SK-N-SH (cell line): Measurements from ENCODE around the gene OR9A2. TPM values are rescaled to one million over a fixed set of nuclear protein-coding genes. Genes with fewer than 3 reads are reported as not detected.

Source experiments
- CTCF ChIA-PET: fragments of 300-600, 350-600 bp; formaldehyde crosslinking; extraction: SDS; loops from one replicate; lab custom pipeline; 2021; lab: Yijun Ruan, JAX
- POLR2A ChIA-PET: fragments of 350-600 bp; sonication (Branson Sonifier 250); formaldehyde crosslinking; extraction: SDS; loops from one replicate; lab custom pipeline; 2020; ENCODE audit warnings: antibody characterized with exemption, inconsistent platforms; lab: Yijun Ruan, JAX
- DNase-seq: peaks from one replicate; pipeline ENCODE4 v3.0.0; 2012
- H2AFZ ChIP-seq: fragments of 200-600 bp; sonication (generic); 2 replicates; pipeline ENCODE4 v1.8.1; 2016; ENCODE audit warnings: antibody characterized with exemption, mild to moderate bottlenecking, low read depth
- H3F3A ChIP-seq: fragments of 200-600 bp; sonication (generic); replicated peaks from 2 replicates; pipeline ENCODE3; 2016; ENCODE audit warnings: antibody characterized with exemption, mild to moderate bottlenecking; ENCODE audit not compliant: insufficient read depth
- H3K27ac ChIP-seq, 2 experiments: fragments of 200-500 bp in 1 of 2; fragments of 200-600 bp in 1 of 2; sonication (Bioruptor generic) in 1 of 2; sonication (generic), shearing (Covaris generic) in 1 of 2; 2 replicates each; pipeline versions ENCODE4 v1.5.1 to v1.6.1; 2014 to 2016; ENCODE audit warnings: low read depth in 2 of 2, inconsistent platforms in 1 of 2, low read length in 1 of 2, mild to moderate bottlenecking in 1 of 2, mixed read lengths in 1 of 2
- H3K27me3 ChIP-seq: fragments of 200-600 bp; sonication (generic), shearing (Covaris generic); 2 replicates; pipeline ENCODE4 v1.6.1; 2016; ENCODE audit warnings: mixed run types; ENCODE audit not compliant: insufficient read depth
- H3K36me3 ChIP-seq, 2 experiments: fragments of 200-500 bp in 1 of 2; fragments of 200-600 bp in 1 of 2; sonication (Bioruptor generic) in 1 of 2; sonication (generic) in 1 of 2; replicated peaks in 1 of 2; 2 replicates each; pipeline versions ENCODE3 to v1.5.1; 2014 to 2016; ENCODE audit warnings: low read length in 1 of 2, mild to moderate bottlenecking in 1 of 2; ENCODE audit not compliant: insufficient read depth in 2 of 2, control insufficient read depth in 1 of 2
- H3K4me1 ChIP-seq, 2 experiments: fragments of 200-500 bp in 1 of 2; fragments of 200-600 bp in 1 of 2; sonication (Bioruptor generic) in 1 of 2; sonication (generic), shearing (Covaris generic) in 1 of 2; 2 replicates each; pipeline versions ENCODE4 v1.5.1 to v1.6.1; 2014 to 2016; ENCODE audit warnings: low read depth in 1 of 2, low read length in 1 of 2, mixed run types in 1 of 2; ENCODE audit not compliant: insufficient read depth in 2 of 2, control insufficient read depth in 1 of 2
- H3K4me2 ChIP-seq: fragments of 200-600 bp; sonication (generic), shearing (Covaris generic); 2 replicates; pipeline ENCODE4 v1.6.1; 2017; ENCODE audit warnings: mixed run types
- H3K4me3 ChIP-seq, 2 experiments: fragments of 200-500 bp in 1 of 2; fragments of 200-600 bp in 1 of 2; sonication (Bioruptor generic) in 1 of 2; sonication (generic), shearing (Covaris generic) in 1 of 2; 2 replicates each; pipeline versions ENCODE4 v1.5.1 to v1.8.1; 2014 to 2016; ENCODE audit warnings: low read depth in 2 of 2, inconsistent platforms in 1 of 2, low read length in 1 of 2, mild to moderate bottlenecking in 1 of 2, mixed read lengths in 1 of 2, moderate library complexity in 1 of 2
- H3K79me2 ChIP-seq: fragments of 200-600 bp; sonication (generic); 2 replicates; pipeline ENCODE4 v1.8.1; 2017; ENCODE audit warnings: mild to moderate bottlenecking; ENCODE audit not compliant: insufficient read depth
- H3K9ac ChIP-seq: fragments of 200-600 bp; sonication (generic); 2 replicates; pipeline ENCODE4 v1.6.1; 2017; ENCODE audit warnings: mixed run types
- H3K9me2 ChIP-seq: fragments of 200-600 bp; sonication (generic); 2 replicates; pipeline ENCODE4 v1.6.1; 2017; ENCODE audit warnings: mixed run types
- H3K9me3 ChIP-seq: fragments of 200-600 bp; sonication (generic); 2 replicates; pipeline ENCODE4 v1.6.1; 2017; ENCODE audit warnings: mixed run types, mild to moderate bottlenecking, moderate library complexity
- H4K20me1 ChIP-seq: fragments of 200-600 bp; sonication (generic); 2 replicates; pipeline ENCODE4 v1.6.1; 2017; ENCODE audit warnings: mild to moderate bottlenecking, mixed run types; ENCODE audit not compliant: insufficient read depth
- CHD2 ChIP-seq: fragments of 150-350 bp; IDR thresholded peaks from 2 replicates; pipeline ENCODE4 v1.6.1; 2018; ENCODE audit warnings: low read length; ENCODE audit not compliant: partially characterized antibody
- EZH2phosphoT487 ChIP-seq: fragments of 200-600 bp; sonication (generic); IDR thresholded peaks from 2 replicates; pipeline ENCODE4 v1.6.1; 2017; ENCODE audit warnings: low read depth, mixed run types, mild to moderate bottlenecking, antibody characterized with exemption, moderate library complexity, borderline replicate concordance
- FOXJ3 ChIP-seq: sonication (generic); formaldehyde crosslinking; IDR thresholded peaks from 2 replicates; pipeline ENCODE4 v1.5.1; 2020; ENCODE audit warnings: mild to moderate bottlenecking, missing genetic modification reagents
- FOXM1 ChIP-seq: IDR thresholded peaks from 2 replicates; pipeline ENCODE4 v1.4.0; 2012; ENCODE audit warnings: low read depth, mild to moderate bottlenecking
- GATA2 ChIP-seq: sonication (generic); formaldehyde crosslinking; IDR thresholded peaks from 2 replicates; pipeline ENCODE4 v1.5.0; 2020; ENCODE audit warnings: mild to moderate bottlenecking, missing genetic modification reagents
- IRF3 ChIP-seq: fragments of 150-350 bp; IDR thresholded peaks from 2 replicates; pipeline ENCODE4 v1.6.1; 2016; ENCODE audit warnings: mild to moderate bottlenecking, low read depth, low read length
- JUND ChIP-seq: IDR thresholded peaks from 2 replicates; pipeline ENCODE4 v1.4.0; 2012
- MEF2A ChIP-seq: IDR thresholded peaks from 2 replicates; pipeline ENCODE4 v1.4.0; 2012; ENCODE audit warnings: low read depth, borderline replicate concordance
- NFIC ChIP-seq: IDR thresholded peaks from 2 replicates; pipeline ENCODE4 v1.4.0; 2012; ENCODE audit warnings: borderline replicate concordance
- NRF1 ChIP-seq: IDR thresholded peaks from 2 replicates; pipeline ENCODE4 v1.6.1; 2012; ENCODE audit warnings: low read depth, mild to moderate bottlenecking, low read length
- RAD21 ChIP-seq: IDR thresholded peaks from 2 replicates; pipeline ENCODE4 v1.6.1; 2012; ENCODE audit warnings: mild to moderate bottlenecking, low read length
- RCOR1 ChIP-seq: fragments of 150-350 bp; IDR thresholded peaks from 2 replicates; pipeline ENCODE4 v1.6.1; 2017; ENCODE audit warnings: antibody characterized with exemption, low read length
- RFX5 ChIP-seq: IDR thresholded peaks from 2 replicates; pipeline ENCODE4 v1.6.1; 2012; ENCODE audit warnings: mild to moderate bottlenecking, improper control_type of control experiment, low read length
- SIN3A ChIP-seq: IDR thresholded peaks from 2 replicates; pipeline ENCODE4 v1.6.1; 2012; ENCODE audit warnings: low read depth, mild to moderate bottlenecking, low read length, moderate library complexity, borderline replicate concordance
- SMC3 ChIP-seq: IDR thresholded peaks from 2 replicates; pipeline ENCODE4 v1.6.1; 2012; ENCODE audit warnings: low read depth, low read length, improper control_type of control experiment
- TCF12 ChIP-seq: IDR thresholded peaks from 2 replicates; pipeline ENCODE4 v1.4.0; 2012
- WGBS: methylation state at CpG from one replicate; pipeline ENCODE4 v1.1.6; 2017; ENCODE audit warnings: low lambda C conversion rate; 5-methylcytosine and 5-hydroxymethylcytosine counted together
- polyA plus RNA-seq, 3 experiments: library from polyadenylated mRNA; depleted of rRNA; stranded (reverse); fragments of >200 nt; gene quantifications; 2 replicates each; pipeline ENCODE4 v1.2.3, GENCODE V29; 2012
- TF ChIP-seq, protein P1 (sequence below): IDR thresholded peaks from 2 replicates; pipeline ENCODE4 v1.4.0; 2012; ENCODE audit warnings: low read depth, borderline replicate concordance
- TF ChIP-seq, protein P2 (sequence below): IDR thresholded peaks from 2 replicates; pipeline ENCODE4 v1.4.0; 2012; ENCODE audit warnings: low read depth
- TF ChIP-seq, protein P3 (sequence below): fragments of 150-350 bp; IDR thresholded peaks from 2 replicates; pipeline ENCODE4 v1.6.1; 2017; ENCODE audit warnings: antibody characterized with exemption, low read length, low read depth, borderline replicate concordance

OR9A2 gene
- polyA plus RNA-seq, 1 of the 3 experiments (the other 2 are of a cell fraction), result not detected

DNA sequence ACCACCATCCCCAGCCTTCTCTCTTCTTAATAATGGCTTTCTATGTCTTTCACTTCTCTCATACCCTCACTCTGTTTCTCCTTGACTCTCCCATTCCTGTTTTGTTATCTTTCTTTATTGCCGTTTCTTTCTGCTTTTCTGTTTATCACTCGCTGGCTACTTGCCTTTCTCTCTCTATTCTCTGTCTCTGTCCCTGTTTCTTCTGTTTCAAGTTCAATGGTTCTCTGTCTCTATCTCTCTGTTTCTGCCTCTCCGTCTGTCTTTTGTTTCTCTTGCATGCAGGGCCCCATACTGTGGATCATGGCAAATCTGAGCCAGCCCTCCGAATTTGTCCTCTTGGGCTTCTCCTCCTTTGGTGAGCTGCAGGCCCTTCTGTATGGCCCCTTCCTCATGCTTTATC, 25.1 kb upstream of the OR9A2 start, which contains the start of gene OR6V1:
OR6V1 (plus strand) TSS at position 301 of the 400 bp plus-strand sequence; CDS start at position 301, 0 bp downstream.
- H3K36me3 ChIP-seq, result no peaks in the 10 kb centered on the region
- CTCF ChIA-PET, result interaction anchor here (0.9 to 1.2 kb wide), 2 partner anchors 11 to 593 kb away, joined by 3 to 4 read pairs; no protein-coding TSS in a partner anchor
- 30% methylated on average over 4 of the region's 4 CpGs for WGBS
- TF ChIP-seq TCF12 (no peak), JUND (no peak), NRF1 (no peak)
- TF ChIP-seq, all 33 proteins: peak for 0
- Histone ChIP-seq H3K79me2 (no peaks in the 10 kb centered on the region), H3K9me3 (no peaks in the 10 kb centered on the region), H3F3A (no peaks in the 10 kb centered on the region), H3K4me1 (no peaks in the 10 kb centered on the region), H3K27ac (no peak within 1 kb of the TSS), H3K9me2 (no peaks in the 10 kb centered on the region), H3K4me2 (no peak within 1 kb of the TSS), H2AFZ (no peak within 1 kb of the TSS), H3K9ac (no peak within 1 kb of the TSS), H4K20me1 (no peaks in the 10 kb centered on the region), H3K4me3 (no peak within 1 kb of the TSS), H3K27me3 (no peaks in the 10 kb centered on the region)
- no peak for DNase-seq
- POLR2A ChIA-PET, result no interaction called here

DNA sequence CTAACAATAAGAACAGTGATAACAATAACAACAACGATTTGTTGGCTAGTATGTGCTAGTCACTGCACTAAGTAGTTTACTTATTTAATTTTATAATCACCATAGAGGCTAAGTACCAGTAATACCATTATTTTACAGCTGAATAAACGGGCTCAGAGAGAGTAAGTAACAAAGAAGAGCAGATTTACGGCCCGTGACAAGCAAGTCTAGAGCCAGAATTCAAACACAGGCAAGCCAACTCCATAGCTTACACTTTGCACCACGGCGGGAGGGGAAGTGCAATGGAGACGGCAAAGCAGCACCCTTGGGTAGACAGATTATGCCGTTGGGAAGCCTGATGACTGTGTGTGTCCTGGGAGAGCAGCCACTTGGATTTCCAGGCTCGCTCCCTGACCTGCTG, 24.0 kb upstream of the OR9A2 start:
- no peak overlapping the region for H3K4me3 ChIP-seq
- H3K36me3 ChIP-seq, result no peaks in the 10 kb centered on the region
- H3K27me3 ChIP-seq, result no peaks in the 10 kb centered on the region
- no peaks in the 10 kb centered on the region for H4K20me1 ChIP-seq
- no peaks in the 10 kb centered on the region for H3K9me3 ChIP-seq
- no peak overlapping the region for H3K27ac ChIP-seq
- no peaks in the 10 kb centered on the region for H3F3A ChIP-seq
- WGBS, result 32% methylated on average over 9 of the region's 9 CpGs
- H2AFZ ChIP-seq, result no peak overlapping the region
- no peaks in the 10 kb centered on the region for H3K9me2 ChIP-seq
- H3K4me2 ChIP-seq, result no peak overlapping the region
- H3K4me1 ChIP-seq, result no peaks in the 10 kb centered on the region
- POLR2A ChIA-PET, result no interaction called here
- no peak for DNase-seq
- H3K9ac ChIP-seq, result no peak overlapping the region
- no peaks in the 10 kb centered on the region for H3K79me2 ChIP-seq
- TF ChIP-seq MEF2A (no peak), JUND (no peak), RFX5 (no peak), EZH2phosphoT487 (no peak), IRF3 (no peak), CHD2 (no peak), RAD21 (no peak), FOXM1 (no peak), RCOR1 (no peak), FOXJ3 (no peak), SMC3 (no peak), SIN3A (no peak), GATA2 (CRISPR knock-in tag) (no peak), NFIC (no peak)
- TF ChIP-seq, protein P1, sequence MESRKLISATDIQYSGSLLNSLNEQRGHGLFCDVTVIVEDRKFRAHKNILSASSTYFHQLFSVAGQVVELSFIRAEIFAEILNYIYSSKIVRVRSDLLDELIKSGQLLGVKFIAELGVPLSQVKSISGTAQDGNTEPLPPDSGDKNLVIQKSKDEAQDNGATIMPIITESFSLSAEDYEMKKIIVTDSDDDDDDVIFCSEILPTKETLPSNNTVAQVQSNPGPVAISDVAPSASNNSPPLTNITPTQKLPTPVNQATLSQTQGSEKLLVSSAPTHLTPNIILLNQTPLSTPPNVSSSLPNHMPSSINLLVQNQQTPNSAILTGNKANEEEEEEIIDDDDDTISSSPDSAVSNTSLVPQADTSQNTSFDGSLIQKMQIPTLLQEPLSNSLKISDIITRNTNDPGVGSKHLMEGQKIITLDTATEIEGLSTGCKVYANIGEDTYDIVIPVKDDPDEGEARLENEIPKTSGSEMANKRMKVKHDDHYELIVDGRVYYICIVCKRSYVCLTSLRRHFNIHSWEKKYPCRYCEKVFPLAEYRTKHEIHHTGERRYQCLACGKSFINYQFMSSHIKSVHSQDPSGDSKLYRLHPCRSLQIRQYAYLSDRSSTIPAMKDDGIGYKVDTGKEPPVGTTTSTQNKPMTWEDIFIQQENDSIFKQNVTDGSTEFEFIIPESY, result no peak
- TF ChIP-seq, protein P2, sequence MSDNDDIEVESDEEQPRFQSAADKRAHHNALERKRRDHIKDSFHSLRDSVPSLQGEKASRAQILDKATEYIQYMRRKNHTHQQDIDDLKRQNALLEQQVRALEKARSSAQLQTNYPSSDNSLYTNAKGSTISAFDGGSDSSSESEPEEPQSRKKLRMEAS, result no peak
- TF ChIP-seq, protein P3, sequence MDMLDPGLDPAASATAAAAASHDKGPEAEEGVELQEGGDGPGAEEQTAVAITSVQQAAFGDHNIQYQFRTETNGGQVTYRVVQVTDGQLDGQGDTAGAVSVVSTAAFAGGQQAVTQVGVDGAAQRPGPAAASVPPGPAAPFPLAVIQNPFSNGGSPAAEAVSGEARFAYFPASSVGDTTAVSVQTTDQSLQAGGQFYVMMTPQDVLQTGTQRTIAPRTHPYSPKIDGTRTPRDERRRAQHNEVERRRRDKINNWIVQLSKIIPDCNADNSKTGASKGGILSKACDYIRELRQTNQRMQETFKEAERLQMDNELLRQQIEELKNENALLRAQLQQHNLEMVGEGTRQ, result no peak
- TF ChIP-seq, all 33 proteins: peak for 0
- CTCF ChIA-PET, result interaction anchor here (1.2 kb wide), 1 partner anchor 43 kb away, joined by 3 read pairs; no protein-coding TSS in a partner anchor
